ENCODE data around the gene CNTN4. TPM values are rescaled to one million over a fixed set of nuclear protein-coding genes. Genes with fewer than 3 reads are reported as not detected.

Gene CNTN4
- total RNA-seq, 1 donor from 2014 or later = not detected

GRCh38 chr3:2468816-2469215, 370.1 kb downstream of the CNTN4 start:
- no peaks in the 10 kb centered on the region for H3K36me3 Mint-ChIP-seq (ENCODE audit: low read depth, unreplicated experiment)
- Histone ChIP-seq H3K27me3 (ENCODE audit: insufficient read depth, low read length) (no peaks in the 10 kb centered on the region), H3K27ac (ENCODE audit: low read depth, low read length) (no peak overlapping the region), H3K36me3 (ENCODE audit: insufficient read depth, low read length) (no peaks in the 10 kb centered on the region), H4K20me1 (ENCODE audit: insufficient read depth, low read length) (no peaks in the 10 kb centered on the region), H3K9me3 (ENCODE audit: insufficient read depth, low read depth, low read length) (no peaks in the 10 kb centered on the region), H3K4me1 (ENCODE audit: insufficient read depth, low read length) (no peaks in the 10 kb centered on the region), H3K4me3 (ENCODE audit: insufficient read depth, low read depth, low read length) (no peak overlapping the region), H3K79me2 (ENCODE audit: insufficient read depth, low read length) (no peaks in the 10 kb centered on the region), H3K4me2 (ENCODE audit: low read length) (no peak overlapping the region), H2AFZ (ENCODE audit: low read depth, low read length) (no peak overlapping the region), H3K9ac (ENCODE audit: low read length) (no peak overlapping the region)
- peaks cover 8% of the 10 kb centered on the region for H3K9me3 Mint-ChIP-seq (ENCODE audit: unreplicated experiment)
- TF ChIP-seq CTCF (IDR thresholded peaks at IDR 0.05; ENCODE audit: insufficient read depth, low read depth, low read length) (no peak), EZH2 (IDR thresholded peaks at IDR 0.05; ENCODE audit: insufficient read depth, low read length) (no peak)
- H3K27ac Mint-ChIP-seq (ENCODE audit: unreplicated experiment) = no peak overlapping the region
- DNase-seq (ENCODE audit: low read depth) (no peak), FAIRE-seq (no peak)
- H3K4me1 Mint-ChIP-seq (ENCODE audit: low read depth, unreplicated experiment) = no peaks in the 10 kb centered on the region
- H3K27me3 Mint-ChIP-seq (ENCODE audit: low read depth, unreplicated experiment) = no peaks in the 10 kb centered on the region
- no peak overlapping the region for H3K4me3 Mint-ChIP-seq (ENCODE audit: unreplicated experiment)

- H3K36me3 Mint-ChIP-seq (ENCODE audit: low read depth, unreplicated experiment) = no peaks in the 10 kb centered on the region
- Histone ChIP-seq H3K4me2 (ENCODE audit: low read length) (no peak overlapping the region), H2AFZ (ENCODE audit: low read depth, low read length) (no peak overlapping the region), H3K4me3 (ENCODE audit: insufficient read depth, low read depth, low read length) (no peak overlapping the region), H3K79me2 (ENCODE audit: insufficient read depth, low read length) (no peaks in the 10 kb centered on the region), H3K9ac (ENCODE audit: low read length) (no peak overlapping the region), H3K27ac (ENCODE audit: low read depth, low read length) (no peak overlapping the region), H3K4me1 (ENCODE audit: insufficient read depth, low read length) (no peaks in the 10 kb centered on the region), H3K27me3 (ENCODE audit: insufficient read depth, low read length) (no peaks in the 10 kb centered on the region), H3K36me3 (ENCODE audit: insufficient read depth, low read length) (no peaks in the 10 kb centered on the region), H3K9me3 (ENCODE audit: insufficient read depth, low read depth, low read length) (no peaks in the 10 kb centered on the region), H4K20me1 (ENCODE audit: insufficient read depth, low read length) (no peaks in the 10 kb centered on the region)
- FAIRE-seq (no peak), DNase-seq (ENCODE audit: low read depth) (no peak)
- H3K4me3 Mint-ChIP-seq (ENCODE audit: unreplicated experiment) = no peak overlapping the region
- no peak overlapping the region for H3K27ac Mint-ChIP-seq (ENCODE audit: unreplicated experiment)
- H3K9me3 Mint-ChIP-seq (ENCODE audit: unreplicated experiment) = peaks cover 14% of the 10 kb centered on the region
- H3K27me3 Mint-ChIP-seq (ENCODE audit: low read depth, unreplicated experiment) = no peaks in the 10 kb centered on the region
- H3K4me1 Mint-ChIP-seq (ENCODE audit: low read depth, unreplicated experiment) = no peaks in the 10 kb centered on the region
- TF ChIP-seq CTCF (IDR thresholded peaks at IDR 0.05; ENCODE audit: insufficient read depth, low read depth, low read length) (no peak), EZH2 (IDR thresholded peaks at IDR 0.05; ENCODE audit: insufficient read depth, low read length) (no peak)
Measured at GRCh38 chr3:2476996-2477395, 378.3 kb downstream of the CNTN4 start.

- Histone ChIP-seq H3K9me3 (ENCODE audit: insufficient read depth, low read depth, low read length) (no peaks in the 10 kb centered on the region), H3K27me3 (ENCODE audit: insufficient read depth, low read length) (no peaks in the 10 kb centered on the region), H3K4me2 (ENCODE audit: low read length) (no peak overlapping the region), H3K36me3 (ENCODE audit: insufficient read depth, low read length) (no peaks in the 10 kb centered on the region), H3K4me3 (ENCODE audit: insufficient read depth, low read depth, low read length) (no peak overlapping the region), H3K27ac (ENCODE audit: low read depth, low read length) (no peak overlapping the region), H3K9ac (ENCODE audit: low read length) (no peak overlapping the region), H2AFZ (ENCODE audit: low read depth, low read length) (no peak overlapping the region), H3K4me1 (ENCODE audit: insufficient read depth, low read length) (no peaks in the 10 kb centered on the region), H4K20me1 (ENCODE audit: insufficient read depth, low read length) (no peaks in the 10 kb centered on the region), H3K79me2 (ENCODE audit: insufficient read depth, low read length) (no peaks in the 10 kb centered on the region)
- DNase-seq (ENCODE audit: low read depth) (no peak), FAIRE-seq (no peak)
- Mint-ChIP-seq H3K4me1 (ENCODE audit: low read depth, unreplicated experiment) (no peaks in the 10 kb centered on the region), H3K9me3 (ENCODE audit: unreplicated experiment) (peaks cover 14% of the 10 kb centered on the region), H3K4me3 (ENCODE audit: unreplicated experiment) (no peak overlapping the region), H3K36me3 (ENCODE audit: low read depth, unreplicated experiment) (no peaks in the 10 kb centered on the region), H3K27ac (ENCODE audit: unreplicated experiment) (no peak overlapping the region), H3K27me3 (ENCODE audit: low read depth, unreplicated experiment) (no peaks in the 10 kb centered on the region)
- TF ChIP-seq EZH2 (IDR thresholded peaks at IDR 0.05; ENCODE audit: insufficient read depth, low read length) (no peak), CTCF (IDR thresholded peaks at IDR 0.05; ENCODE audit: insufficient read depth, low read depth, low read length) (no peak)
Measured at GRCh38 chr3:2477620-2478019, 379.0 kb downstream of the CNTN4 start.
